GM12878 (cell line): ENCODE measurements around the gene TRIM28. TPM values are rescaled to one million over a fixed set of nuclear protein-coding genes. Genes with fewer than 3 reads are reported as not detected.
A peak's percentile ranks its signal among the peaks of the same experiment; 100 is the strongest.

Experiments used
- ATAC-seq: fragments of 200-7000 bp; cut with Tn5 transposase; 3 replicates; pipeline ENCODE4 v1.9.1; 2020; ENCODE audit warnings: mild to moderate bottlenecking, moderate library complexity
- BruUV-seq: library from RNA; stranded (reverse); fragments of 400-500 nt; replicated peaks from 2 replicates; lab custom pipeline; 2021; lab: Mats Ljungman, UMichigan
- CTCF ChIA-PET: fragments of 300-600 bp; sonication (Branson Sonifier 250); formaldehyde crosslinking; extraction: SDS; loops from one replicate; lab custom pipeline; 2021; ENCODE audit warnings: inconsistent platforms; lab: Yijun Ruan, JAX
- POLR2A ChIA-PET: fragments of 350-600 bp; formaldehyde crosslinking; extraction: SDS; loops from one replicate; lab custom pipeline; 2021; ENCODE audit warnings: inconsistent platforms; lab: Charles Lee
- RAD21 ChIA-PET: fragments of 300-600 bp; sonication (Branson Sonifier 250); formaldehyde crosslinking; loops from one replicate; lab custom pipeline; 2023; ENCODE audit warnings: antibody characterized with exemption; ENCODE audit not compliant: unreplicated experiment; lab: Charles Lee
- SMC1A ChIA-PET: fragments of 300-600 bp; sonication (Branson Sonifier 250); formaldehyde crosslinking; loops from one replicate; lab custom pipeline; 2023; ENCODE audit not compliant: unreplicated experiment, uncharacterized antibody; lab: Charles Lee
- DNase-seq: peaks from one replicate; pipeline ENCODE4 v3.0.0-alpha.2; 2011; ENCODE audit warnings: low read depth, low spot score
- FAIRE-seq: peaks from 3 replicates; lab custom pipeline; 2011; peaks lifted over from hg19 to GRCh38; lab: Jason Lieb, UNC
- H2AFZ ChIP-seq: 2 replicates; pipeline ENCODE4 v1.6.0; 2011; ENCODE audit warnings: low read depth, low read length, control low read depth; ENCODE audit not compliant: control insufficient read depth
- H3K27ac ChIP-seq: 2 replicates; pipeline ENCODE4 v1.5.1; 2011; ENCODE audit warnings: control low read depth; ENCODE audit not compliant: control insufficient read depth, insufficient read depth
- H3K27me3 ChIP-seq, 2 experiments: replicated peaks in 1 of 2; 2 replicates each; pipeline versions ENCODE4 v1.6.0 to v1.6.1; 2011; ENCODE audit warnings: low read length in 1 of 2; ENCODE audit not compliant: control insufficient read depth in 2 of 2, insufficient read depth in 2 of 2
- H3K36me3 ChIP-seq, 2 experiments: 2 replicates each; pipeline ENCODE4 v1.5.1; 2011; ENCODE audit warnings: low read length in 1 of 2; ENCODE audit not compliant: control insufficient read depth in 2 of 2, insufficient read depth in 2 of 2
- H3K4me1 ChIP-seq: 2 replicates; pipeline ENCODE4 v1.6.1; 2011; ENCODE audit warnings: mild to moderate bottlenecking, low read length, moderate library complexity, mixed read lengths; ENCODE audit not compliant: control insufficient read depth, insufficient read depth
- H3K4me2 ChIP-seq: 2 replicates; pipeline ENCODE4 v1.6.0; 2011; ENCODE audit warnings: control low read depth; ENCODE audit not compliant: control insufficient read depth, insufficient read depth
- H3K4me3 ChIP-seq: fragments of 200-600 bp; sonication (generic); 2 replicates; pipeline ENCODE4 v1.5.1; 2016
- H3K79me2 ChIP-seq: 2 replicates; pipeline ENCODE4 v1.6.0; 2011; ENCODE audit warnings: low read length; ENCODE audit not compliant: control insufficient read depth, insufficient read depth
- H3K9ac ChIP-seq: 2 replicates; pipeline ENCODE4 v1.8.0; 2011; ENCODE audit warnings: low read length, control low read depth, mixed read lengths; ENCODE audit not compliant: control insufficient read depth, insufficient read depth
- H3K9me3 ChIP-seq: replicated peaks from 3 replicates; pipeline ENCODE4 v1.5.1; 2011; ENCODE audit warnings: mild to moderate bottlenecking, low read length; ENCODE audit not compliant: control insufficient read depth, insufficient read depth
- H4K20me1 ChIP-seq: 2 replicates; pipeline ENCODE4 v1.6.0; 2011; ENCODE audit not compliant: control insufficient read depth, insufficient read depth
- KDM1A ChIP-seq: fragments of 200-600 bp; sonication (generic); IDR thresholded peaks from 2 replicates; pipeline ENCODE4 v1.6.1; 2016; ENCODE audit warnings: borderline replicate concordance
- MEF2A ChIP-seq: IDR thresholded peaks from 2 replicates; pipeline ENCODE4 v1.6.1; 2011; ENCODE audit warnings: low read depth, mild to moderate bottlenecking, low read length, moderate library complexity; ENCODE audit not compliant: insufficient read depth
- MYB ChIP-seq: fragments of 150-350 bp; IDR thresholded peaks from 2 replicates; pipeline ENCODE4 v1.6.1; 2014; ENCODE audit warnings: mild to moderate bottlenecking, low read depth, low read length, borderline replicate concordance
- POLR2A ChIP-seq: IDR thresholded peaks from 2 replicates; pipeline ENCODE4 v1.6.1; 2011; ENCODE audit warnings: low read depth, mild to moderate bottlenecking, low read length
- WGBS: methylation state at CpG from one replicate; pipeline ENCODE4 v1.1.6; 2016; ENCODE audit warnings: low lambda C conversion rate; ENCODE audit not compliant: insufficient replicate concordance, insufficient coverage; ENCODE audit errors: missing lambda C conversion rate; 5-methylcytosine and 5-hydroxymethylcytosine counted together
- in situ Hi-C: fragments of 300-500 bp; cut with MboI; formaldehyde crosslinking; loops from 9 replicates; pipeline ENCODE4 v1.14.3; 2018; ENCODE audit warnings: mixed read lengths
- intact Hi-C: fragments of 100-400 bp; cut with micrococcal nuclease; formaldehyde crosslinking; loops from one replicate; pipeline ENCODE4 v1.14.2; 2022; ENCODE audit not compliant: unreplicated experiment
- polyA plus RNA-seq, 11 experiments: library from polyadenylated mRNA; depleted of rRNA in 4 of 11; unstranded in 6 of 11; stranded (reverse) in 5 of 11; fragments of >200 nt; fragmentation: Nextera tagmentation in 4 of 11; fragmentation: Illumina TruSeq in 1 of 11; extraction: Ambion mirVana in 4 of 11; extraction: Trizol in 1 of 11; gene quantifications; 1 replicate in 1 of 11; 2 replicates in 10 of 11; pipeline versions ENCODE4 v1.2.1 to v1.2.3, GENCODE V29; 2011 to 2016; ENCODE audit warnings: inconsistent platforms in 2 of 11, missing spikeins in 2 of 11, low read depth in 1 of 11
- total RNA-seq, 4 experiments: library from RNA; depleted of rRNA in 3 of 4; stranded (reverse); fragments of >200 nt in 3 of 4; fragmentation: Illumina TruSeq in 1 of 4; extraction: Trizol in 1 of 4; gene quantifications; 2 replicates each; pipeline versions ENCODE4 v1.2.1 to v1.2.3, GENCODE V29; 2013 to 2021
- TF ChIP-seq, protein P1 (sequence below): fragments of 450-650 bp; IDR thresholded peaks from 2 replicates; pipeline ENCODE4 v1.6.1; 2017; ENCODE audit warnings: mild to moderate bottlenecking, moderate library complexity
- TF ChIP-seq, protein P2 (sequence below): fragments of 450-650 bp; IDR thresholded peaks from 2 replicates; pipeline ENCODE4 v1.6.1; 2016; ENCODE audit warnings: mild to moderate bottlenecking

TRIM28 gene
- total and polyA plus RNA-seq, 10 of the 15 experiments (the other 5 are each of a cell fraction or from before 2014, with no cell fraction given) = 5.0 to 650 (median 296) TPM

DNA sequence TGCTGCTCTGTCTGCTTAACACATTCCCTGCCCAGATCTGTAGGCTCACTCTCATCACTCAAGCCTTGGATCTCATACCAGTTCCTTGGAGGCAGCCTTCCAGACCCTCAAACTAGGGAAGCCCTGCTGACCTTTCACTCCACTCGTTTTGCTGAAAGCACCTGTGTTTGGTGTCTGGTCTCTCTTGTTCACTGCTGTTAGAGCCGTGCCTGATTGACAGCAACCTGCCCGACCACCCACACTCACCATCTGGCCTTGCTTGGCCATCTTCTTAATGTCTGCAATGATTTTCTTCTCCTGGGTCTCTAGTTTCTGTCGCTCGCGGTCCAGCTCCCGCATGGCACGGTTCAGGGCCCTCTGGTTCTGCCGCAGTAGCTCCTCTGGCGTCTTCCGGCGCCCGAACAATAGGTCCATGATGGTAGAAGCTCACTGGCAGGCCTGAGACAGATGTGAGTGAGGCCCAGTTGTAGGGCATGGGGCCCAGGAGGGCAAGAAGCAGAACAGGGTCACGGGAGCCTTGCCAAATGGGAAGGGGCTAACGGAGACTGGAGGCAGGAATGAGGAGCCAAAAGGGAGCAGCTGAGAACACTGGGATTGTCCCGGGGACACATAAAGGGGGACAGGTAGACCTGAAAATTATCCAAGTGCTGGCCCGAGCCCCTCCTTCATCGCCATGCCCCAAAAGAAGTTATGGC lies 10.1 kb downstream of the TRIM28 start:
- Histone ChIP-seq H3K27me3 (no peaks in the 10 kb centered on the region), H3K27ac (peak overlapping the region; percentile 93), H3K79me2 (peaks cover 43% of the 10 kb centered on the region), H2AFZ (no peak overlapping the region; the same call in 1 of the 2 replicates), H3K9me3 (no peaks in the 10 kb centered on the region), H3K4me2 (peak overlapping the region; percentile 98), H4K20me1 (no peaks in the 10 kb centered on the region; the same call in none of the 2 replicates), H3K4me1 (peaks cover 28% of the 10 kb centered on the region), H3K36me3 (peaks cover 16 to 36% of the 10 kb centered on the region in 2 experiments; a peak in 3 of 4 replicates), H3K9ac (peak overlapping the region; percentile 82), H3K4me3 (peak overlapping the region; percentile 94)
- CTCF ChIA-PET = interaction anchor here (0.9 to 3.9 kb wide), 4 partner anchors 21 to 34 kb away, joined by 3 to 37 read pairs (median 4); partner anchors contain the start of gene ZBTB45
- intact Hi-C loops = no loop called here
- BruUV-seq = TSS peak; percentile 40
- no peak for FAIRE-seq
- RAD21 ChIA-PET = interaction anchor here (0.9 to 1.9 kb wide), 6 partner anchors 9 to 35 kb away, joined by 3 to 13 read pairs (median 4); partner anchors contain the start of genes TRIM28 and ZBTB45
- DNase-seq = no peak
- TF ChIP-seq KDM1A = no peak
- TF ChIP-seq MYB = no peak
- TF ChIP-seq, protein P1, sequence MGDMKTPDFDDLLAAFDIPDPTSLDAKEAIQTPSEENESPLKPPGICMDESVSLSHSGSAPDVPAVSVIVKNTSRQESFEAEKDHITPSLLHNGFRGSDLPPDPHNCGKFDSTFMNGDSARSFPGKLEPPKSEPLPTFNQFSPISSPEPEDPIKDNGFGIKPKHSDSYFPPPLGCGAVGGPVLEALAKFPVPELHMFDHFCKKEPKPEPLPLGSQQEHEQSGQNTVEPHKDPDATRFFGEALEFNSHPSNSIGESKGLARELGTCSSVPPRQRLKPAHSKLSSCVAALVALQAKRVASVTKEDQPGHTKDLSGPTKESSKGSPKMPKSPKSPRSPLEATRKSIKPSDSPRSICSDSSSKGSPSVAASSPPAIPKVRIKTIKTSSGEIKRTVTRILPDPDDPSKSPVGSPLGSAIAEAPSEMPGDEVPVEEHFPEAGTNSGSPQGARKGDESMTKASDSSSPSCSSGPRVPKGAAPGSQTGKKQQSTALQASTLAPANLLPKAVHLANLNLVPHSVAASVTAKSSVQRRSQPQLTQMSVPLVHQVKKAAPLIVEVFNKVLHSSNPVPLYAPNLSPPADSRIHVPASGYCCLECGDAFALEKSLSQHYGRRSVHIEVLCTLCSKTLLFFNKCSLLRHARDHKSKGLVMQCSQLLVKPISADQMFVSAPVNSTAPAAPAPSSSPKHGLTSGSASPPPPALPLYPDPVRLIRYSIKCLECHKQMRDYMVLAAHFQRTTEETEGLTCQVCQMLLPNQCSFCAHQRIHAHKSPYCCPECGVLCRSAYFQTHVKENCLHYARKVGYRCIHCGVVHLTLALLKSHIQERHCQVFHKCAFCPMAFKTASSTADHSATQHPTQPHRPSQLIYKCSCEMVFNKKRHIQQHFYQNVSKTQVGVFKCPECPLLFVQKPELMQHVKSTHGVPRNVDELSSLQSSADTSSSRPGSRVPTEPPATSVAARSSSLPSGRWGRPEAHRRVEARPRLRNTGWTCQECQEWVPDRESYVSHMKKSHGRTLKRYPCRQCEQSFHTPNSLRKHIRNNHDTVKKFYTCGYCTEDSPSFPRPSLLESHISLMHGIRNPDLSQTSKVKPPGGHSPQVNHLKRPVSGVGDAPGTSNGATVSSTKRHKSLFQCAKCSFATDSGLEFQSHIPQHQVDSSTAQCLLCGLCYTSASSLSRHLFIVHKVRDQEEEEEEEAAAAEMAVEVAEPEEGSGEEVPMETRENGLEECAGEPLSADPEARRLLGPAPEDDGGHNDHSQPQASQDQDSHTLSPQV = no peak
- TF ChIP-seq, protein P2, sequence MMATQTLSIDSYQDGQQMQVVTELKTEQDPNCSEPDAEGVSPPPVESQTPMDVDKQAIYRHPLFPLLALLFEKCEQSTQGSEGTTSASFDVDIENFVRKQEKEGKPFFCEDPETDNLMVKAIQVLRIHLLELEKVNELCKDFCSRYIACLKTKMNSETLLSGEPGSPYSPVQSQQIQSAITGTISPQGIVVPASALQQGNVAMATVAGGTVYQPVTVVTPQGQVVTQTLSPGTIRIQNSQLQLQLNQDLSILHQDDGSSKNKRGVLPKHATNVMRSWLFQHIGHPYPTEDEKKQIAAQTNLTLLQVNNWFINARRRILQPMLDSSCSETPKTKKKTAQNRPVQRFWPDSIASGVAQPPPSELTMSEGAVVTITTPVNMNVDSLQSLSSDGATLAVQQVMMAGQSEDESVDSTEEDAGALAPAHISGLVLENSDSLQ = peak; percentile 55; the same call in 1 of the 2 replicates
- peak; percentile 29; the same call in 1 of the 2 replicates for TF ChIP-seq POLR2A
- TF ChIP-seq MEF2A = no peak
- POLR2A ChIA-PET = interaction anchor here (0.6 to 3.1 kb wide), 13 partner anchors 8 to 95 kb away, joined by 3 to 41 read pairs (median 5); partner anchors contain the start of genes MZF1, TRIM28 and ZBTB45
- 64% methylated on average over 18 of the region's 18 CpGs for WGBS
- ATAC-seq = no peak
- SMC1A ChIA-PET = interaction anchor here (1.0 to 2.9 kb wide), 5 partner anchors 9 to 34 kb away, joined by 3 to 21 read pairs (median 10); partner anchors contain the start of genes TRIM28 and ZBTB45
- in situ Hi-C loops = no loop called here
